ENCODE data around the gene C1QTNF7. TPM values are rescaled to one million over a fixed set of nuclear protein-coding genes. Genes with fewer than 3 reads are reported as not detected.

Gene C1QTNF7
- total RNA-seq, 1 donor from 2014 or later: not detected

GRCh38 chr4:15451866-15452765 is 24.3 kb downstream of the C1QTNF7 start:
- no peak for TF ChIP-seq CTCF (IDR thresholded peaks at IDR 0.05; ENCODE audit: insufficient read depth, low read depth, low read length)
- TF ChIP-seq EZH2 (IDR thresholded peaks at IDR 0.05; ENCODE audit: insufficient read depth, low read length): no peak
- H3K4me3 ChIP-seq (ENCODE audit: insufficient read depth, low read depth, low read length): peak overlapping the region; percentile 11
- no peaks in the 10 kb centered on the region for H3K27me3 Mint-ChIP-seq (ENCODE audit: low read depth, unreplicated experiment)
- no peaks in the 10 kb centered on the region for H3K9me3 ChIP-seq (ENCODE audit: insufficient read depth, low read depth, low read length)
- no peaks in the 10 kb centered on the region for H4K20me1 ChIP-seq (ENCODE audit: insufficient read depth, low read length)
- no peaks in the 10 kb centered on the region for H3K36me3 ChIP-seq (ENCODE audit: insufficient read depth, low read length)
- H3K4me3 Mint-ChIP-seq (ENCODE audit: unreplicated experiment): peak overlapping the region; percentile 15
- H3K27ac ChIP-seq (ENCODE audit: low read depth, low read length): peak overlapping the region; percentile 82
- H3K4me1 Mint-ChIP-seq (ENCODE audit: low read depth, unreplicated experiment): peaks cover 29% of the 10 kb centered on the region
- peak overlapping the region; percentile 77 for H3K4me2 ChIP-seq (ENCODE audit: low read length)
- H3K9ac ChIP-seq (ENCODE audit: low read length): peak overlapping the region; percentile 21
- H3K36me3 Mint-ChIP-seq (ENCODE audit: low read depth, unreplicated experiment): no peaks in the 10 kb centered on the region
- DNase-seq (ENCODE audit: low read depth): peak; percentile 99
- peak overlapping the region; percentile 13 for H2AFZ ChIP-seq (ENCODE audit: low read depth, low read length)
- FAIRE-seq: peak; percentile 99
- H3K9me3 Mint-ChIP-seq (ENCODE audit: unreplicated experiment): no peaks in the 10 kb centered on the region
- peak overlapping the region; percentile 90 for H3K27ac Mint-ChIP-seq (ENCODE audit: unreplicated experiment)
- no peaks in the 10 kb centered on the region for H3K79me2 ChIP-seq (ENCODE audit: insufficient read depth, low read length)
- H3K4me1 ChIP-seq (ENCODE audit: insufficient read depth, low read length): peaks cover 24% of the 10 kb centered on the region
- no peaks in the 10 kb centered on the region for H3K27me3 ChIP-seq (ENCODE audit: insufficient read depth, low read length)

DNA sequence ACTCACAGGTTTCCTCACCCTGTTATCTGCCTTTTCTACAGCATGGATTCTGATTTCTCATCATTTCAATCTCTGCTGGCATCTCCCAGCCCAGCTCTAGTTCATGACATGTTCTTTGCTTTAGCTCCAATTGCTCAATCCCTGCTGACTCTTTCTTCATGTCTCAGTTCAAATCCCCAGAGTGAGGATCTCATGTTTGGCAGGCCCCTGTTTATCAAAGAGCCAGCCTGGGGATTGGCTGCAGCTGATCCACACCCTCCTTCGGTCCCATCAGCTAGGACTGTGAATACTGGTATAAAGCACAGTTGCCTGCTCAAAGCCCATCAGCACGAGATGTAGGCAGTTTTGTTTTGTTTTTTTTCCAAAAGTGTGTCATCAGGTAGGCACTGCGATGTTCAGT is 27.5 kb downstream of the C1QTNF7 start:
- Histone ChIP-seq H3K27me3 (ENCODE audit: insufficient read depth, low read length) (no peaks in the 10 kb centered on the region), H4K20me1 (ENCODE audit: insufficient read depth, low read length) (no peaks in the 10 kb centered on the region), H3K4me1 (ENCODE audit: insufficient read depth, low read length) (peaks cover 28% of the 10 kb centered on the region), H3K9ac (ENCODE audit: low read length) (no peak overlapping the region), H3K79me2 (ENCODE audit: insufficient read depth, low read length) (no peaks in the 10 kb centered on the region), H3K4me2 (ENCODE audit: low read length) (no peak overlapping the region), H2AFZ (ENCODE audit: low read depth, low read length) (no peak overlapping the region), H3K9me3 (ENCODE audit: insufficient read depth, low read depth, low read length) (no peaks in the 10 kb centered on the region), H3K27ac (ENCODE audit: low read depth, low read length) (no peak overlapping the region), H3K4me3 (ENCODE audit: insufficient read depth, low read depth, low read length) (no peak overlapping the region), H3K36me3 (ENCODE audit: insufficient read depth, low read length) (no peaks in the 10 kb centered on the region)
- Mint-ChIP-seq H3K27ac (ENCODE audit: unreplicated experiment) (no peak overlapping the region), H3K27me3 (ENCODE audit: low read depth, unreplicated experiment) (no peaks in the 10 kb centered on the region), H3K4me1 (ENCODE audit: low read depth, unreplicated experiment) (peaks cover 35% of the 10 kb centered on the region), H3K9me3 (ENCODE audit: unreplicated experiment) (no peaks in the 10 kb centered on the region), H3K4me3 (ENCODE audit: unreplicated experiment) (no peak overlapping the region), H3K36me3 (ENCODE audit: low read depth, unreplicated experiment) (no peaks in the 10 kb centered on the region)
- TF ChIP-seq CTCF (IDR thresholded peaks at IDR 0.05; ENCODE audit: insufficient read depth, low read depth, low read length): no peak
- TF ChIP-seq EZH2 (IDR thresholded peaks at IDR 0.05; ENCODE audit: insufficient read depth, low read length): no peak
- DNase-seq (ENCODE audit: low read depth): no peak
- FAIRE-seq: no peak

Measured in astrocyte (in vitro differentiated cells and primary cell).